Neural progenitor cell (in vitro differentiated cells): Measurements from ENCODE around the gene NUAK1. TPM values are rescaled to one million over a fixed set of nuclear protein-coding genes. Genes with fewer than 3 reads are reported as not detected.

Experiments
- DNase-seq: peaks from one replicate; pipeline ENCODE4 v3.0.0-alpha.2; 2016; ENCODE audit warnings: low spot score
- H2AFZ ChIP-seq: fragments of 200-600 bp; sonication (generic); replicated peaks from 2 replicates; pipeline ENCODE4 v1.6.1; 2016; ENCODE audit warnings: antibody characterized with exemption
- H3F3A ChIP-seq: fragments of 200-600 bp; sonication (generic); 2 replicates; pipeline ENCODE4 v1.6.1; 2016; ENCODE audit warnings: antibody characterized with exemption, low read depth
- H3K27ac ChIP-seq: fragments of 200-600 bp; sonication (generic); 2 replicates; pipeline ENCODE4 v1.5.1; 2016; ENCODE audit warnings: mild to moderate bottlenecking
- H3K27me3 ChIP-seq: fragments of 200-600 bp; sonication (generic); 2 replicates; pipeline ENCODE4 v1.6.1; 2016; ENCODE audit warnings: mild to moderate bottlenecking, moderate library complexity
- H3K36me3 ChIP-seq: fragments of 200-600 bp; sonication (generic); 2 replicates; pipeline ENCODE4 v1.5.1; 2016
- H3K4me1 ChIP-seq: fragments of 200-600 bp; sonication (generic); 2 replicates; pipeline ENCODE4 v1.6.1; 2016; ENCODE audit warnings: mixed run types
- H3K4me2 ChIP-seq: fragments of 200-600 bp; sonication (generic); 2 replicates; pipeline ENCODE4 v1.6.1; 2016
- H3K4me3 ChIP-seq: fragments of 200-600 bp; sonication (generic); 2 replicates; pipeline ENCODE4 v1.5.1; 2016
- H3K79me2 ChIP-seq: fragments of 200-600 bp; sonication (generic); 2 replicates; pipeline ENCODE4 v1.6.1; 2016; ENCODE audit warnings: low read depth
- H3K9ac ChIP-seq: fragments of 200-600 bp; sonication (generic); 2 replicates; pipeline ENCODE4 v1.6.1; 2016
- H3K9me3 ChIP-seq: fragments of 200-600 bp; sonication (generic); 2 replicates; pipeline ENCODE4 v1.5.1; 2016; ENCODE audit warnings: low read depth
- H4K20me1 ChIP-seq: fragments of 200-600 bp; sonication (generic); 2 replicates; pipeline ENCODE4 v1.6.1; 2016; ENCODE audit warnings: low read depth
- H3K27ac Mint-ChIP-seq: 3 replicates; pipeline ENCODE4 v1.8.0; 2021; ENCODE audit warnings: mixed read lengths
- H3K27me3 Mint-ChIP-seq: 2 replicates; pipeline ENCODE4 v1.8.0; 2022; ENCODE audit warnings: low read depth, mild to moderate bottlenecking, inconsistent platforms, moderate library complexity, mixed read lengths; ENCODE audit not compliant: insufficient read depth
- H3K36me3 Mint-ChIP-seq: 3 replicates; pipeline ENCODE4 v1.8.0; 2021; ENCODE audit warnings: mixed read lengths
- H3K4me1 Mint-ChIP-seq: 3 replicates; pipeline ENCODE4 v1.8.0; 2021; ENCODE audit warnings: mixed read lengths
- H3K4me3 Mint-ChIP-seq: 3 replicates; pipeline ENCODE4 v1.8.0; 2021; ENCODE audit warnings: mild to moderate bottlenecking, moderate library complexity, mixed read lengths
- H3K9me3 Mint-ChIP-seq: 3 replicates; pipeline ENCODE4 v1.8.0; 2020; ENCODE audit warnings: mixed read lengths
- CTCF ChIP-seq: fragments of 200-600 bp; sonication (generic); IDR thresholded peaks from 2 replicates; pipeline ENCODE4 v1.5.1; 2017; ENCODE audit warnings: antibody characterized with exemption, mild to moderate bottlenecking
- EZH2 ChIP-seq: fragments of 200-600 bp; sonication (generic); IDR thresholded peaks from 2 replicates; pipeline ENCODE4 v1.6.1; 2017; ENCODE audit warnings: antibody characterized with exemption, mild to moderate bottlenecking, moderate library complexity
- EZH2phosphoT487 ChIP-seq: fragments of 200-600 bp; sonication (generic); IDR thresholded peaks from 2 replicates; pipeline ENCODE4 v1.6.1; 2017; ENCODE audit warnings: antibody characterized with exemption
- total RNA-seq: library from RNA; depleted of rRNA; stranded (reverse); fragments of >200 nt; gene quantifications from 2 replicates; pipeline ENCODE4 v1.2.3, GENCODE V29; 2015; ENCODE audit warnings: low replicate concordance

Gene NUAK1
- total RNA-seq, 1 donor from 2014 or later = 18.8 TPM

- H3K4me3 ChIP-seq = no peak overlapping the region
- no peak overlapping the region for H3K4me2 ChIP-seq
- no peaks in the 10 kb centered on the region for H4K20me1 ChIP-seq
- H3K27me3 ChIP-seq = no peaks in the 10 kb centered on the region
- no peaks in the 10 kb centered on the region for H3K79me2 ChIP-seq
- TF ChIP-seq EZH2 = no peak
- no peak for TF ChIP-seq CTCF
- no peak for TF ChIP-seq EZH2phosphoT487
- H3K27ac Mint-ChIP-seq = no peak overlapping the region
- peaks cover 28% of the 10 kb centered on the region for H3K9me3 Mint-ChIP-seq
- H3K9ac ChIP-seq = no peak overlapping the region
- peaks cover 2% of the 10 kb centered on the region for H3K27me3 Mint-ChIP-seq
- H3K9me3 ChIP-seq = no peaks in the 10 kb centered on the region
- no peak for DNase-seq
- H3K4me1 ChIP-seq = no peaks in the 10 kb centered on the region
- no peak overlapping the region for H3K4me3 Mint-ChIP-seq
- H2AFZ ChIP-seq = no peak overlapping the region
- H3K36me3 Mint-ChIP-seq = peaks cover 8% of the 10 kb centered on the region
- H3K36me3 ChIP-seq = no peaks in the 10 kb centered on the region
- H3K27ac ChIP-seq = no peak overlapping the region
- H3K4me1 Mint-ChIP-seq = peaks cover 9% of the 10 kb centered on the region
- H3F3A ChIP-seq = no peaks in the 10 kb centered on the region
These were observed 116.2 kb downstream of the NUAK1 start for GRCh38 chr12:106022568-106023012.

- H3K4me1 ChIP-seq = no peaks in the 10 kb centered on the region
- H3K4me1 Mint-ChIP-seq = no peaks in the 10 kb centered on the region
These were observed 117.2 kb downstream of the NUAK1 start for GRCh38 chr12:106021516-106021915.

GRCh38 chr12:106020736-106021135 lies 118.0 kb downstream of the NUAK1 start:
- H3K4me3 ChIP-seq = no peak overlapping the region
- DNase-seq = no peak
- Mint-ChIP-seq H3K36me3 (peaks cover 8% of the 10 kb centered on the region), H3K27ac (no peak overlapping the region), H3K27me3 (peaks cover 2% of the 10 kb centered on the region), H3K4me3 (no peak overlapping the region), H3K4me1 (no peaks in the 10 kb centered on the region), H3K9me3 (peaks cover 30% of the 10 kb centered on the region)
- TF ChIP-seq EZH2 (no peak), EZH2phosphoT487 (no peak), CTCF (no peak)
- no peaks in the 10 kb centered on the region for H3K9me3 ChIP-seq
- H2AFZ ChIP-seq = no peak overlapping the region
- H3K27me3 ChIP-seq = no peaks in the 10 kb centered on the region
- H3K4me2 ChIP-seq = no peak overlapping the region
- no peak overlapping the region for H3K27ac ChIP-seq
- H3K4me1 ChIP-seq = no peaks in the 10 kb centered on the region
- H3K79me2 ChIP-seq = no peaks in the 10 kb centered on the region
- H3F3A ChIP-seq = no peaks in the 10 kb centered on the region
- H3K36me3 ChIP-seq = no peaks in the 10 kb centered on the region
- no peak overlapping the region for H3K9ac ChIP-seq
- no peaks in the 10 kb centered on the region for H4K20me1 ChIP-seq

More at GRCh38 chr12:106021516-106021915, 117.2 kb downstream of the NUAK1 start:
- H3K9me3 Mint-ChIP-seq = peaks cover 30% of the 10 kb centered on the region
- H3F3A ChIP-seq = no peaks in the 10 kb centered on the region
- no peak for TF ChIP-seq EZH2
- no peak for TF ChIP-seq EZH2phosphoT487
- no peak for TF ChIP-seq CTCF
- H3K9me3 ChIP-seq = no peaks in the 10 kb centered on the region
- H3K9ac ChIP-seq = no peak overlapping the region
- no peaks in the 10 kb centered on the region for H3K79me2 ChIP-seq
- H3K27me3 ChIP-seq = no peaks in the 10 kb centered on the region
- H3K36me3 ChIP-seq = no peaks in the 10 kb centered on the region
- no peak overlapping the region for H3K4me3 Mint-ChIP-seq
- H3K4me3 ChIP-seq = no peak overlapping the region
- no peak overlapping the region for H3K27ac Mint-ChIP-seq
- H4K20me1 ChIP-seq = no peaks in the 10 kb centered on the region
- H2AFZ ChIP-seq = no peak overlapping the region
- peaks cover 2% of the 10 kb centered on the region for H3K27me3 Mint-ChIP-seq
- peaks cover 8% of the 10 kb centered on the region for H3K36me3 Mint-ChIP-seq
- no peak overlapping the region for H3K4me2 ChIP-seq
- no peak for DNase-seq
- H3K27ac ChIP-seq = no peak overlapping the region
